GM12874 (cell line): ENCODE data around the gene ADAP1.

Experiments
- CTCF ChIP-seq: IDR thresholded peaks from 2 replicates; pipeline ENCODE4 v1.5.1; 2011; ENCODE audit warnings: low read depth, mild to moderate bottlenecking, control low read depth, low read length, moderate library complexity; ENCODE audit not compliant: insufficient read depth

The ADAP1 gene

DNA sequence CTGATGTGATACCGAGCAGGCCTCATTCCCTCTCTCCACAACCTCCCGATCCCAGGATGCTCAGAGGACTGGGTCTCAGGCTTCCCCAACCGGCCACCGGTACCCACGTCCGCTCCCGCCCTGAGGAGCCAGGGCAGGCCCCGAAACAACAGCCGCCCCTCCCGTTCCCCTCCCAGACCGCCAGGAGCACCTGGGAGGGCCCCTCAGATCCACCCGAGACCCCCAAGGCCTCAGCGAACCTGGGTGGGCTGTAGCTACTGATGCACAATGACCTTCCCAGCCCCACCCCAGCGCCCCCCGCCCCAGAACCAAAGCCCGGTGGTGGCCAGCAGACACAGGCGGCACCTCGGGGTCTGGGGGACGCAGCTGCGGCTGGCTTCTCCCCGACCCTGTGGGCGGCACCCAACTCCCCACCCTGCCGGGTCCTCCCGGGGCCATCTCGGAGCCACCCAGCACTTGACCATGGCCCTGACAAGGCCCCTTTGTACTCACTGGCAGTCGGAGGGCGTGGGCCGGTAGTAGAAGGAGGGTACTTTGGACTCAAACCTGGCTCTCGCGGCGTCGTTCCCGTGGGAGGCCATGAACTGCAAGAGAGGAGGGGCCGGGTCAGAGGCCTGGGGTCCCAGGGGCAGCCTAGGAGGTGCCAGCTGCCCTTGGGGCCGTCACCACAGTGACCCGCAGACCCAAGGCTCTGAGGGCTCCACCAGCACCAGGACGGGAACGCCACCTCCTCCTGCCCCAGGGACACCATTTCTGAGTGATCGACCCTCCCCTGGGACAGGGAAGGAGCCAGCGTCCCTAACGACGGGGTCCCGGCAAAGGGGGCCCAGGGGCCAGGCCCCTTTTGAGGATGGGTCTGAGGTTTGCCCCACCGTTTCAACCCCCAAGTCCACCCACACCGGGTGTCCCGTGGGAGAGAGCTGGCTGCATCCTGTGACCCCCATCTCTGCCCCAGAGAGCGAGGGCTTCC is 28.1 kb downstream of the ADAP1 start:
- TF ChIP-seq CTCF, result no peak

DNA sequence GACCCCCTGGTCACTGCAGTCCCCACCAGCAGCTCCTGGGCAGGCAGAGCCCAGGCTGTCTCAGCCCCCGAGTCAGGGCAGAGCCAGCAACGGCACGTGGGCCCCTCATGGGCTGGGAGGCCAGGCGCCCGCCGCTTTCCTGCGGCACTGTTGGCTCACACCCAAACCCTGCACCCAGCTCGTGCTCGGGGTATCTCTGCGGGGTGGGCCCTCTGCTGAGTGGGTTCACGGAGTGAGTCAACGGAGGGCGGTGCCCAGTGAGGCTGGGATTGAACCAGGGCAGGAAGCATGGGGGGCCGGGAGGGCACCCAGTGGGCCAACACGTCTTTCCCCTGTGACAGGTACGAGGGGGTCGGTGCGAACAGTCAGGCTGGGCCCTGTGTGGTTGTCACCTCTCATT is 28.9 kb downstream of the ADAP1 start:
- no peak for TF ChIP-seq CTCF

DNA sequence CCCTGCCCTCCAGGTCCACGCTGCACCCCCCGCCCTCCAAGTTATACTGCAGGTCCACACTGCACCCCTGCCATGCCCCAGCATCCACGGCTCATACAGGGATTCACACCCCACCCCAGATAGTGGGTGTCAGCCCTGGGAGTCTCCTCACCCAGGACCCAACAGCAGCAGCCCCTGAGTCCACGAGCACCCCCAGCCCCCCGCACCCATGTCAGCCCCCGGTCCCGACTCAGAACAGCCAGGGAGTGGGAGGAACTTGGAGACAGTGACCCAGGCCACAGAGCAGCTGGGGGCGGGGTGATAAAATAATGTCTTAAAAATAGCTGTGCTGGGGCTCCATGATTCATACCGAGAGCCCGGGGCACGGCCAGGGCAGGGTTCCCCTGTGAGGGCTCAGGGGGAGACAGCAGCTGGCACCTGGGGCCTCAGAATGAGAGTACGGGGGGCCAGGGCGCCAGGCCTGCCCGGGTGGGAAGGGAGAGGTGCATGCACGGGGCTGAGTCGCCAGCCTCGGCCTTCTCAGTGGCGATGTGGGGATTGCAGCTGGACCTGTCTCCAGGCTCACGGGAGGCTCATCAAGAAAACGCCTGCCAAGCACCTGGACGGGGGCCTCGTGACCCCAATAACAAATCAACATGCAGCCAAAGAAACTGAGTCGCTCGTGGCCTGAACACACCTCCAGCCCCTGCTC is 29.8 kb downstream of the ADAP1 start:
- TF ChIP-seq CTCF, result no peak

- no peak for TF ChIP-seq CTCF
Measured at GRCh38 chr7:923108-924041, 31.1 kb downstream of the ADAP1 start.

DNA sequence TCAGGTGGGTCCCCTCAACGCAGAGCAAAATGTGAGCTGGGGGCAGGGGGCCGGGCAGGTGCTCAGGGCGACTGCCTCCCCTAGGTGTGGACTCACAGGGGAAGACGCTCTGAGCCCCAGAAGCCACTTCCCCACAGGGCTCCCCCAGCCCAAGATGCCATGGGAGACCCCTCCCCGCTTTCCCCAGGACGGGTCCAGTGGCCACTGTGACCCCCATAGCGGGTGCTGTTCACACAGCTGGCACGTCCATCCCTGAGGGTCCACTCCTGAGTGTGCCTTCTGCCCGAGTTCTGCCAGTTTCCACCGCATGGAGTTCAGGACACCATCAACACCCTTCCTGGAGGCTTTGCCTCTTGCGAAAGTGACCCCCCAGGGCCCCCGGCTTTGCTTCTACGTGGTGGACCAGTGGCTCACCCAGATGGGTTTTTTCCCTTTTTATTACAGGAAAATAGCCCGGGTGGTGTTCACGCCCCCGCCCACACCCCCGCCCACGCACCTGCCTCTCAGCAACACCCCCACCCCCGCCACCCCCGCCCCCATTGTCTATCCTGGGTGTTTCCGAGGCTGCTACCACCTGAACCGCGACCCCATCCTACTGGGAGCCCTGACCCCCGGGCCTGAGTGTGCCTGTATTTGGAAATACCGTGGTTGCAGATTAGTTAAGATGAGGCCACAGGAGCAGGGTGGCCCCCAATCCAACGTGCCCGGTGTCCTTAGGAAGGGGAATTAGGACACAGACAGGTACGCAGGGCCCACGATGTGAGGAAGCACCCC is 32.0 kb downstream of the ADAP1 start:
- no peak for TF ChIP-seq CTCF

DNA sequence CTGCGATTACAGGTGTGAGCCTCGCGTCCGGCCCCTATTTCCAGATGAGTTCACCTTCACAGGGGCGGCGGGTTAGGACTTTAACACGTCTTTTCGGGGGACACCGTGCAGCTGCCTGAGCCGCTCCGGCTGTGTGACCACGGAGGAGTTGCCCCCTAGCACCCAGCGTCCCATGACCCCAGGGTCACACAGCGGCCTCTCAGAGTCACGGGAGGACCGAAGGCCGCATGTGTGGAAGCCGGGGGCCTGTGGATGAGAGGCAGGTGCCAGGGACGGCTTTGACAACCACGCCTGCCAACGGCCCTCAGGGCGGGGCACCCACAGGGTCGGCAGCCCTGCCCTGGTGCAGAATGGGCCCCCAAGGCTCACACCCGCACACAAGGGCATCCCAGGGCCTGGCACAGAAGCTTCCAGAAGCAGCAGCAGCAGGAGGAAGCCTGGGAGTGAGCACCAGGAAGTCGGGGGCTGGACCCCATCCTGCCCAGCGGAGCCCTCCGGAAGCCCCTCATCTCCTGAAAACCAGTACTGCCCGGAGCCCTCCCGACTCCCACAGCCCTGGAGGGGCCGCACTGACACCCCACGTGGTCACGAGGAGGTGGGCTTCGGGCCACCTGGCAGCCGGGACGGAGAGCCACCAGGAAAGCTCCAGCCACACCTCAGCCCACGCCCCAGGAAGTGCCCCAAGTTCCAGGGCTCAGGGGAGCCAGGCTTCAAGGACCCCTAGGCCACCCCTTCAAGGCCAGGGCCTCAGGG is 32.7 kb downstream of the ADAP1 start:
- no peak for TF ChIP-seq CTCF
